Measurements from ENCODE around the gene TMEM198.

Gene TMEM198

DNA sequence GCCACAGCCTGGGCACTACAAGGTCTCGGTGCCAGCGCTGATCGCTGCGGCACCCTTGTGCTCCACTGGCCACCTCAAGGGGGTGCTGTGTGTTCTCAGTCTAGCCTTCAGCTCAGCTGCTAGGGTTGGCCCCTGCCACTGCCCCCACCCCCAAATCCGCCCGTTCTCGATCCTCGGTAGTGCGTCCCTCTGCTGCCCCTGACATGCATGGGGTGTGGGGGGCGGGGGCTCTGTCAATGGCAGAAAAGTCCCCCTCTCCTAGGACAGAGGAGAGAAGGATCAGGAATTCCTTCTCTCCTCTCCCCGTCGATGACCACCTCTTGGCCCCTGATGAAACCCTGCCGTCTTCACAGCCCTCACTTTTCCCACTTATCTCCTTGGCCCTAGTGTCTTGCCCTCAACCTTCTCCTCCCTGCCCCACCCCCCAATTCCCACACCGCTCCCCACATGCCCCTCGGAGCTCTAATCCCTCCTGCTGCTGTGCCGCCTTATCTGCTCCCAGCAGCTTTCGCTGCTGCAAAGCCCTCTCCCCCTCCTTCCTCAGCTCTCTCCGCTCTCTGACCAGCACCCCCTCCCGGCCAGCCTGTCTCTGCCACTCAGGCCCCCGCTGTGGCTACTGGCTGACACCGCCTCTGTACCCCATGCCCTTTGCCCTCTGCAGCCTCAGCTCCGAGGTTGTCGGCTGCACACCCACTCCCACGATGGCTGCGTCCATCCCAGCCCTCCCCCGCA is 33.9 kb upstream of the TMEM198 start:
- DNase-seq (ENCODE audit: low read depth), result no peak

DNA sequence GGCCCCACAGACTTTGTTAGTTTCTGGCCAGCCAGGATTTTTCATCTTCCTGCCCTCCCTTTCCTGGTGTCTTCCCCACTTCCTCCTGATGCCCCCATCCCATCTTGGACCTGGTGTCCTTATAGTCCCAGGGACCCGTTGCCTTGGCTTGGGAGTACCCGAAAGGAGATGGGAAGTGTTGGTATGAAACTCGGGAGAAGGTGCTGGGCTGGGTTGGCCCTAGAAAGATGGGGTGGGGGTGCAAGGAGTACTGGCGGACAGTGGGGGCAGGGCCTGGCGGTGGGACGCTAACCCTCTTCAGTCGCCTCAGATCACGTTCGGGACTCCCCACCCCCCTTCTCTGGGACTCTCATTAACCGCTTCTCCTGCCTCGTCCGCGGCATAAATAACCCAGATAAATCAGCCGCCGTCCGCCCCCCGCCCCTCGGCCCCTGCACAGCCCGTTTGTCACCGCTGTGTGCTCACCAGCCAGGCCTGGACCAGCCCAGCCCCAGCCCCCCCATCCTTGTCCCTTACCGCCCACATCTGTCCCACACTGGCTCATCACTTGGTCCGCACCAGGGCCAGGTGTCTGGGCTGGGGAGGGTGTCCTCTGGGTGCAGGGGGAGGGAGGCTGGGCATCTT is 33.2 kb upstream of the TMEM198 start:
- DNase-seq (ENCODE audit: low read depth), result no peak

DNA sequence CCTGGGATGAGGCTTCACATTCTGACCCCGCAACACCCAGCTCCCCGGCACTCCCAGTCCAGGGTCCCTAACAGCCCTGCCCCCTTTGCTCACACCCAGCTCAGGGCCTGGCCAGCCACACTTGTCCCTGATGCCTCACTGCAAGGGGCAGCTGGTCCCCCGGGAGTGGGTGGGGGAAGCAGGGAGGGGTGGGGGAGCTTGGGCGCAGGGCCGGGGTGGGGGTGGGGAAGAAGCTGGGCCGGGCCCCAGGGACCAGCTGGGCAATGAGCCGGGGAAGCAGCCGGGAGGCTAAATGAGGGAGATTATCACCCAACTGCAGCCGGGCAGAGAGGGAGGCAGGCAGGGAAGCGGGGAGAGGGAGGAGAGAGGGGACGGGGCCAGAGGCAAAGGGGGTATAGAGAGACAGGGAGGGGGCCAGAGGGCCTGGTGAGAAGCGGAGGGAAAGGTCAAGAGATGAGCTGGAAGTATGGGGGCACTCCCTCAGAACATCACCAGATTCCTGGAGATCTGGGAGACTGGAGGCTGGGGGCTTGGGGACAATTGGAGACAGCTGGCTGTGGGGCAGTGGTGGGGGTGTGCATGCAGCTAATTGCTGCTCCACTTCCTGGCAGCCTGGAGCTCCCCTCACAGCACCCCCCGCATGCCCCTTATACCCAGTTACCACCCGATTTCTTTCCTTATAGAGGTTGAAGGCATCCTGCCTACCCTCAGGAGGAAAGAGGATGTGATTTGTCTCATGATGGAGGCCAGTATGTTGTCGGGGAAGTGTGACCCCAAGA is 32.1 kb upstream of the TMEM198 start:
- no peak for DNase-seq (ENCODE audit: low read depth)

DNA sequence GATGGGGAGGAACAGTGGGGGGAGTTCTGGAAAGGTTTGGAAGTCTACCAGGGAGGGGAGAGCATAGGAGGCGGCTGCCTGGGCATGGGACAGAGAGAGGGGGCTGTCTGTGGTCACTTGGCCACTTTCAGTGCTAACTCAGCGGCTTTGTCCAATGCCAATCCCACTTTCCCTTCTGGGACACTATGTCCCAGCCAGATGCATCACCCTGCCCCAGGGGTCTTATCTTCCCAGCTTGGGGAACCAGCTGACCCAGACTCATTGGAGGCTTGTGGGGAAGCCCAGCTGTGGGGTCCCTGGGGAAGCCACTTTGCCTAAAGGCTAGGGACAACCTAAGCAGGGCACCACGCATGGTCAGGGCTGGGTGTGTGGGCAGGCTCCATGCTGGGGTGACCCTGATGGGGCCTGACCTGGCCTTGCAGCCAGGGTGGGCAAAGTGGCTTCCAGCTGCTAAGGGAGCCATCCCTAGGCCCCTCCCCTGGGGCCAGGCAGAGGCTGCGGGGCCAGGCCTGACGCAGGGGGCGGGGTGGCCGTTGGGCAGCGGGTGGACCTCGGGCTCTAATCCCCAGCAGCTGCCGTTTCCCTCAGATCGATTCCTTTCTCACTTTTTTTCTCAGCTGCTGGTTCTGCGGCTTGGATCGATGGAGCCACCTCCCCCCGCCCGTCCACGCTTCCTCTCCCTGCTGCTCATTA is 31.2 kb upstream of the TMEM198 start:
- no peak for DNase-seq (ENCODE audit: low read depth)

DNA sequence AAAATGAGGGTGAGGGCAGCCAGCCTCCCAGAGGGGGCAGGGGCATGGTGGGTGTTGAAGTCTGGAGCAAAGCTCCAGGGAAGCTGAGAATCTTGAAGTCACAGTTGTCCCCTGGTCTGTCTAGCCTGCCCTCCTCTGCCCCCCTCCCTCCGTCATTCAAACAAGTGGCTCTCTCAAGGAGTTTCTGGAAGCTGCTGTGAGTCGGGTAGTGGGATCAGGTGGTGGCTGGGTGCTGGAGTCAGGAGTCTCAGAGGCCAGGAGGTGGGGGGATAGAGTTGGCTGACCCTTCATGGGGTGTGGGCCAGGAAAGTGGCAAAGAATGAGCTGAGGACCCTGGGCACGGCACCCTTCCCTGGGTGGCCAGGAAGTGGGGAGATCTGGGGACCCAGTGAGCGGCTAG is 30.0 kb upstream of the TMEM198 start:
- DNase-seq (ENCODE audit: low read depth), result no peak

DNA sequence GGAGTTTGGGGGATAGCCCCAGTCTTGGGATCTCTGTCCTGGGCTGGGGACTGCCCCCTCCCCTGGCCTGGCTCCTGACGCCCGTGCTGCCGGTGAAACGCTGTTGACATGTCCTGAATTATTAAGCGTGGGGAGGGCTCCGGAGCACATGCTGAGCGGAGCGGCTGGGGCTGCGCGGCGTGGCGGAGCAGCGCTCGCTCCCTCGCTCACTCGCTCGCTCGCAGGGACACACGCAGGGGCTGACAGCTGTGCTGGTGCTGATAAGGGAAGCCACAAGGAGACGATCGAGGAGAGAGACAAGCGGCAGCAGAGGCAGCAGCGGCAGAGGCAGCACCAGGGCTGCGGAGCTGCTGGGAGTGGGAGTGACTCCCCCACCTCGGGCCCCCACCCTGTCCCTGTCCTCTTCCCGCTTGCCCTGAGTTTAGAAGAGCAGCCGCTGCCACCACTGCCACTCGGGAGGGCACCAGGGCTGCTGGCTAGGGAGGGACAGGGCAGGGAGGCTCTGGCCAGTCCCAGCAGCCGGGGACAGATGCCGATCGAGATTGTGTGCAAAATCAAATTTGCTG is 29.5 kb upstream of the TMEM198 start, which contains the start of gene ASIC4:
TSS of gene ASIC4 (plus strand) at position 287 of the 566 bp plus-strand sequence. CDS start at position 530, 243 bp downstream.
- DNase-seq (ENCODE audit: low read depth), result no peak

DNA sequence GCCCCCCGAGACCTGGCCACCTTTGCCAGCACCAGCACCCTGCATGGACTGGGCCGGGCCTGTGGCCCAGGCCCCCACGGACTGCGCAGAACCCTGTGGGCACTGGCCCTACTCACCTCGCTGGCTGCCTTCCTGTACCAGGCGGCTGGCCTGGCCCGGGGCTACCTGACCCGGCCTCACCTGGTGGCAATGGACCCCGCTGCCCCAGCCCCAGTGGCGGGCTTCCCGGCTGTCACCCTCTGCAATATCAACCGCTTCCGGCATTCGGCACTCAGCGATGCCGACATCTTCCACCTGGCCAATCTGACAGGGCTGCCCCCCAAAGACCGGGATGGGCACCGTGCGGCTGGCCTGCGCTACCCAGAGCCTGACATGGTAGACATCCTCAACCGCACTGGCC is 29.0 kb upstream of the TMEM198 start:
- DNase-seq (ENCODE audit: low read depth), result no peak

DNA sequence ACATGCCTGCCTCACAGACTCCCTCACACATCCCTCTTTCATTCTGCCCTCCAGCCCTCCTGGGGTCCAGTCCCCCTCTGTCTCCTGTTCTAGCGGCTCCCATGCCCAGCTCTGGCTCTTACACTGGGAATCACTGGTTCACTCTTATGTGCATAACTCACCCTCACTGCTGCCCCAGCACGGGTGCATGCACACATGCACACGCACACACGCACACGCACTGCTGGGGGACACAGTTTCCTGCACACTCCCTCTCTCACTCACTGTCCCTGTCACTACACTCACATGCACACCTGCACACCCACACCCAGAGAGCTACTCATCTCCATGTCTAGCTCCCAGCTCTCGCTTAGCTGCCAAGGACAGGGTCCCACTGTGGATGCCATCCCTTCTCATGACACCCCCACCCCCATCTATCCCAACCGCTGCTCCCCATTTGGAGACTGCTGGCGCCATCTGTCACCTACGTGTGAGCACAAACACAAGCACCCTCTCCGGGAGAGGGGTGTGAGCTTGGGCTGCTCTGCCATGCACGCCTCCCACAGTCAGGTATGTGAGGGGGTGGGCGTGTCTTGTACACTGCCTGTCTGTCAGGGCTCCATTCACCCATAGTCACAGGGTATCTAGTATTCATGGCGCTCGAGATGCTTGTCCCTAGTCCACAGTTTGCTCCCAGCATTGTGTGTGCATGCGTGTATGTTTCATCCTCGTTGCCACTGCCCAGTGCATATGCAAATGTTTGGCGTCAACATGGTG is 27.8 kb upstream of the TMEM198 start:
- no peak for DNase-seq (ENCODE audit: low read depth)

DNA sequence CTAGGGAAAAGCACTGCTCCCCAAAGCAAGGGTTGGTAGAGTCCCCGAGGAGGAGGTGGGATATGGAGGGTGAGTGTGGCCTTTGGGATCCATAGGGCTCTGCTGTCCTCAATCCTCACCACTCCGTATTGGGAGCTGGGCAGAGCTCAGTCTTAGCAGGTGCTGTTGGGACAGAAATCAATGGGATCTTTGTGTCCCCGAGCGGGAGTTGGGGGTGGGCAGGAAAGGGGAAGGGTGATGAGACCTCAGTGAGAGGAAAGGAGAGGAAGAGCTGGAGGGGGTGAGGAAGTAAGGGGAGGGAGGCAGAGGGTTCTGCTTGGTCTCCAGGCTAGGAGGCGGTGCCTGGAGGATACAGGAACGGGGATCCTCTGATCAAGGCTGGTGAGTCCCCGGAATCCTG is 26.9 kb upstream of the TMEM198 start:
- DNase-seq (ENCODE audit: low read depth), result no peak

DNA sequence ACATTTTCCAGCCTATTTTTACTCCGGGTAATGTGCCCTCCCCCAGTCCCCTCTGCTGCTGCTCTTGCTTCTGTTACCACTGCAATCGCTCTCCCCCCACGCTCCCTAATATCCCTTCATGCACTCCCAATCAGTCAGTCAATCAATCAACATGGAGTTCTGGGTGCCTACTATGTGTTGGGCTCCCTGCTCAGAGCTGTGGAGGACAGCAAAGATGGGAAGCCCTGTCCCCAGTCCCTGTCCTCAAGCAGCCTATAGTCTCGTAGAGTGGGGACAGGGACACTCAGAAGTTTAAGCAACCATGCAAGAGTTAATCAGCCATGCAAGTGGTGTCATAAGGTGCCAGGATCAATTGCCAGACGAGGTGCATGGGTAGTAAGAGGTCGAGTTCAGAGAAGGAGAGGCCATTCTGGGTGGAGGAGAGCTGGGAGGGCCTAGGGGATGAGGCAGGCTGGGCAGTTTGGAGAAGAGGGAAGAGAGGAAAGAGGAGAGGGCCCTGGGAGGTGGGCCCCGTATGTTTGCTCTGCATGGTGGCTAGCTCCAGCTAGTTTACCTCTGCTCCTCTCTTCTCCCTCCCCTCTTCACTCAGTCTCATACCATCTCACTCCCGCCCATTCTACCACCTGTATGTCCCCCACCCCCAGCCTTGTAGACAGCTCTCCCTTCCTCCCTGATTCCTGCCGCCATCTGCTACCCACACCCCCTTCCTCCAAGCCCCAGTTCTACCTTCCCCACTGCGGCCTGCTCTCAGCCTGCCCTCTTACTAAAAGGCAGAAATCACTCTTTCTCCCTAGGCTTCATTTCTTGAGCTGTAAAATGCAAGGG is 25.7 kb upstream of the TMEM198 start:
- no peak for DNase-seq (ENCODE audit: low read depth)

DNA sequence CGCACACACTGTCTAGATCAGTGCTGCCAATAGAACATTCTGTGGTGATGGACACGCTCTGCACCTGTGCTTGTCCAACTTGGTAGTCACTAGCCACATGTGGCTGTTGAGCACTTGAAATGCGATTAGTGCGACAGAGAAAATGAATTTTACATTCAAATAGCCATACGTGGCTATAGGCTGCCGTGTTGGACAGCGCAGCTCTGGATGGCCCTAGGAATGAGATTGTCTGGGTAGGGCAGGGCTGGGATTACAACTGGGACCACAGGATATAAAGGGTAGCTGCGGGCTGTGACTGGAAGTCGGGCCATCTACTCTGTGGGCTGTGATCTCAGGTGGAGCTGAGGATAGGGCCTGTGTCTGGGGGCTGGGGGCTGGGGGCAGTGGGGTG is 24.3 kb upstream of the TMEM198 start:
- no peak for DNase-seq (ENCODE audit: low read depth)

DNA sequence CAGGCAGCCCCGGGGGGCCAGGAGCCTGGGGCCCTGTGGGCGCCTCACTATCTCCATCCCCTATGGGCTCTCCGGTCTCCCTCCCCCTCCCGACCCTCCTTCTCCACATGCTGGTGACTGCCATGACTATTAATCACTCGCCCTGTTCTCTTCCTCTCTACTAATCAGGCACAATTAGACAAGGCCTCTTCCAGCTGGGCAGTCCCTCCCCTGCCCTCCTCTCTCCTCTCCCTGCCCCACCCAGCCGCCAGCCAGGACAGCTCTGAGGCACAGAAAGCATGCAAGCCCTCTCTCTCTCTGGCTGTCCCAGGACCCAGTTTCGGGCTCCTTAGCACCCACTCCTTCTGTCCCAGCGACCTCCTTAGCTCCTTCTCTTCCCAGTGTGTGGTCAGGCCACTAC is 23.7 kb upstream of the TMEM198 start:
- no peak for DNase-seq (ENCODE audit: low read depth)

DNA sequence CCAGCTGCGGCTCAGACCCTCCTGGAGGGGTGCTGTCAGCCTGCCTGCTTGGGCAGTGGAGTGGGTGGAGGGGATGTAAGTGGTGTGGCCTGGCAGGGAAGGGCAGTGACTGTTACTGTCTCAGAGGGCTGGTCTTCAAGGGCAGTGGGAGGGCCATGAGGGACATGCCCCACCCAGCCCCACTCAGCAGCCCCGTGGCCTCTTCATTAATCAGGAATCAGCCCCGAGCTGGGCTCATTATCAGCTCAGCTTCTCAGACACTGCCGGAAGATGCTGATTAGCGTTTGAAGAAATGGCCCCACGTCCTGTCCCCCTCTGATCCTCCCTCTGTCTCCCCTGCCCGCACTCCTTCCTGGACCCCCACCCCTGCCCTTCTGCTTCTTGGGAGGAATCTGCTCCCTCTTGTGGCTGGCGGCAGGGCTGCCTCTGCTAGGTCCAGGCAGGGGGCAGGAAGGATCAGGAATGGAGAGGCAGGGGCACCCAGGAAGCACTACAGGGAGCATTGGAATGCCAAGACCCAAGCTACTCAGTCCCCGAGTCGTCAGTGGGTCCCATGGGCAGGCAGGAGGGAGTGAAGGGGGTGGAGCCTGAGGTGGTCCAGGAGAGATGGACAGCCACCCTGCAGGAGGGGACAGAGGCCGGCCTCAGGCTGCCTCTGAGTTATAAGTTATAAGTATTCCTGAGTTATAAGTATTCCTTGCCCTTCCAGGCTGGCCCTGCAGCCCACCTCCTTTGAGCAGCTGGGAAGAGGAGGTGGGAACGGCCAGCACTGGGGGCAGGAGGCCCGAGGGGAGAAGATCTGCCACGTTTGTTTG is 22.6 kb upstream of the TMEM198 start:
- no peak for DNase-seq (ENCODE audit: low read depth)

DNA sequence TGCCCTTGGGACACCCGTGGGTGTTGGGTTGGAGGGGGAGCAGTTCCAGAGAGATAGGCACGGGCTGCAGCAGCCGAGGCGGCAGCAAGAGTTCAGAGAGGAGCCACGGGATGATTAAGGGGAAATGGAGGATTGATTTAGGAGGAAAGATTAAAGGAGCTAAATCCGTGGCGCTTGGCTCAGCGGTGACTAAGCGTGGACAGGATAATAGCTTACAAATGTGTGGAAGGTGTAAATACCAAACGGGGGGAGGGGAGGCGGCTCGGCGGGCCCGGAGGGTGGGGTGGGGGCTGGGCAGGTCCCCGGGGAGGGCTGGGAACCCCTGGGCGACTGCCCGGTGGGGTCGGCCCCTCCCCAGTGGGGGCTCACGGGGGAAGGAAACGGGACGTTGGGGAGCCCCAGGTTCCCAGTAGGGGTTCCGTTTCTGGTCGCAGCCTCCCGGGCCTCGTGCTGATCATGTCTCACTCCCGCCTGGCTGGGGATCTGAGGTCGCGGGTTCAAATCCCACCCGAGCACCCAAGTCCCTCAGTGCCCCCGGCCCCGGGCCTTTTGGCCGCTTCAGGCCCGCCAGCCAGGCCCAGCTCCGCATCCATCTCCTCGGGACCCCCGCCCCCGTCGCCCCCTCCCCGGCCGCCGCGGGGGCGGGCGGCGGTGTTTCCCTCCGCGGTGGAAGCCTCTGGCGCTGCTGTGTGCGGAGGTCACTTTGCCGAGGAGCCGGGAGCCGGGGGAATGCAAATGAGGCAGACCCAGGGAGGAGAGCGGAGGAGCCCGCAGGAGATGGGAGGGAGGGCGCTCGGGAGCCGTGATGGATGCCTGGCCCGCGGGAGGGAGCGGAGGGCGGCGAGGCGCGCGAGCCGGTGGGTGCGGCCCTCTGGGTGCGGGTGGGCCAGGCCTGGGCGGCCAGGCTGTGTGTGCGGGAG is 21.5 kb upstream of the TMEM198 start:
- DNase-seq (ENCODE audit: low read depth), result no peak

DNA sequence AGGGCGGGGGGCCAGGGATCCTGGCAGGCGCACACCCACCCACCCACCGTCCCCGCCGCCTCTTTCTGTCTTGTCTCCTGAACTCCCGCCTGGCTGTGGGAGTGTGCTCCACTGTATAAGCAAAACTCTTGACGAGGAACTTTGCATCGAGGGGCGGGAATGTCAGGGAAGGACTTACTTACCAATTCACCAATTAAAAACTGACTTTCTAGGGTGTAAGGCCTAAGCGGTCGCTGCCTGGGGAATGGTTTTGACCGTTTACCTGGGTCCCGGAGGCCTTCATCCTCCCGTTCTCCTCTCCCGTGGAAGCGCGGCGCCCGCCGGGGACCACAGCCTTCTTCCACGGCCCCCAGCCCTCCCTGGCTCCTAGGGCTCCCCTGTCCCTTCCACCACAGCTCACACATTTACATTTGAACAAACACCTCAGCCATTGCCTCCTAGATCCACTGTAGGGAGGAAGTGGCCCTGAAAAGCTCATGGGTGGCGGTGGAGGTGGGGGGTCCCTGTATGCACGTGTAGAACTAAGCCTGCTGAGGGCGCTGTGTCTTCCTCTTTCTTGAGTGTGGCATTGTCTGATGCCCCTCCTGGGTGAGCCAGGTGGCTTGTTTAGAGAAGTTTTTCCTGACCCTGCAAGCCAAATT is 20.7 kb upstream of the TMEM198 start:
- no peak for DNase-seq (ENCODE audit: low read depth)

DNA sequence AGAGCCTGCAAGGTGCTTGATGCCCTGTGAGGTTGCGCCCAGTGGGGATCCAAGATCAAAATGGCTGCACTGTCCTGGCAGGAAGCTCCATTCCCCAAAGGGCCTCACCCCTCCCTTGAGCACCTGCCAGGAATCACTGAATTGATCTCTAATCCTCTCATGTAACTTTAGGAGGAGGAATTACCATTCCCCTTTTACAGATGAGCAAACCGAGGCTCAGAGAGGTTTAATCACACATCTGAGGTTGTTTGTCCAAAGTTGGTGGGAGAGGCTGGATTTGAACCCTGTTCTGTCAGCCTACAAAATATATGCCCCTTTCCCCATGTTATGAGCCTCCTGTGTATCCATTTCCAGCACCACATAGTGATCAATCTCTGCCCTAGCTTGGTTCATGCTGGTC is 19.0 kb upstream of the TMEM198 start:
- no peak for DNase-seq (ENCODE audit: low read depth)

DNA sequence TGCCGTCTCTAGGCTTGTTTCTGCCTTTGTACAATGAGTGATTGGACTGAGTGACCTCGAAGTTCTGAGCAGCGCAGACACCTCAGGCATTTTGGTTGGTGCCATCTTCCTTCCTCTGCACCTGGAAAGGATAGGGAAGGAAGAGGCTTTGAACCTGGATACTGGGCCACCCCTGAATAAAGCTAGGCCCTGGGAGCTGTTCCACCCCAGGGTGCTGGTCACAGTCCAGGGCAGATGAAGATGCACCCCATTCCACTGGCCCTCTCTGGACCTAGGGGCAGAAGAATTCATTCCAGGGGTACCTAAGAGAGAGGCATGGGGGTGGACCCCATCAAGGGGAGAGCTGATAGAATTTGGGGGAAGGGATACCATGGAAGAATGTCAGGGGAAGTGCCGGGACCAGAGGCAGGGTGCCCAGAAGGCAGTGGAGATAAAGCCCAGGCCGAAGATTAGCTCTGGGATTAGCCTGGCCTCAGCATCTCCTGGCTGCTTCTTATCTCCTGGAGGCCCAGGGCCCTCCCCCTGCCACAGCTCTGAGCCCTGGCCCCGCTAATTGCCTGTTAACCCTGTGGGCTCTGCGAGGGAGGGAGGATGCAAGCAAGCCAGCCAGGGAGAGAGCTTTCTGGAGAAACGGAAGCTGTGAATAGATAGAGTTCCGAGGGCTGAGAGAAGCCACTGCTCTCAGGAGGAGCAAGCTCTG is 18.1 kb upstream of the TMEM198 start:
- DNase-seq (ENCODE audit: low read depth), result no peak

Data from activated gamma-delta T cell treated with anti-CD3 and anti-CD28 coated beads, Interleukin-2, amount 50 U/mL, for 16 hours (primary cell).